ENCODE data around the gene JAGN1. TPM values are rescaled to one million over a fixed set of nuclear protein-coding genes. Genes with fewer than 3 reads are reported as not detected.

JAGN1 gene
- total RNA-seq, 1 donor from 2014 or later: 30.7 TPM

- DNase-seq (ENCODE audit: low spot score): no peak
These were observed 8.2 kb downstream of the JAGN1 start for GRCh38 chr3:9898467-9899241.

DNA sequence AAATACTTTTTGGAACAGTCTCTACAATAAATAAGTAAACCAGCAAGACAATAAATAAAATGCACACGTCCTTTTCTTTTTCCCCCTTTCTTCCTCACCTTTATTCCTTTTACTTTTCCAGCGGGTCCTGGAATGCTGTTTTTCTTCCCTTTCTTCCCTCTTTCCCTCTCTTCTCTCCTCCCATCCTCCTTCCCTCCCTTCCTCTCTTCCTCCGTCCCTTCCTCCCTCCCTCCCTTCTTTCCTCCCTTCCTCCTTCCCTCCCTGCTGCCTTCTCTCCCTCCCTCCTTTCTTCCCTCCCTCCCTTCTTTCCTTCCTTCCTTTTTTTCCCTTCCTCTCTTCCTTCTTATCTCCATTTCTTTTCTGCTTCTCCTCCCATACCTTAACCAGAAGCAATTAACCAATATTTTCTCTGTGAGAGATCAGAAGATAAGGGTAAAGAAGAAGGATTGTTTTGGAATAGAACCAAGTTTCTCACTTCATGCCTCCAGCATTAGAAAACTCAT lies 8.9 kb downstream of the JAGN1 start:
- no peak for DNase-seq (ENCODE audit: low spot score)

GRCh38 chr3:9900965-9901415 lies 10.6 kb downstream of the JAGN1 start:
- DNase-seq (ENCODE audit: low spot score): peak; percentile 60

- no peak for DNase-seq (ENCODE audit: low spot score)
These were observed 11.6 kb downstream of the JAGN1 start for GRCh38 chr3:9901967-9902366.

DNA sequence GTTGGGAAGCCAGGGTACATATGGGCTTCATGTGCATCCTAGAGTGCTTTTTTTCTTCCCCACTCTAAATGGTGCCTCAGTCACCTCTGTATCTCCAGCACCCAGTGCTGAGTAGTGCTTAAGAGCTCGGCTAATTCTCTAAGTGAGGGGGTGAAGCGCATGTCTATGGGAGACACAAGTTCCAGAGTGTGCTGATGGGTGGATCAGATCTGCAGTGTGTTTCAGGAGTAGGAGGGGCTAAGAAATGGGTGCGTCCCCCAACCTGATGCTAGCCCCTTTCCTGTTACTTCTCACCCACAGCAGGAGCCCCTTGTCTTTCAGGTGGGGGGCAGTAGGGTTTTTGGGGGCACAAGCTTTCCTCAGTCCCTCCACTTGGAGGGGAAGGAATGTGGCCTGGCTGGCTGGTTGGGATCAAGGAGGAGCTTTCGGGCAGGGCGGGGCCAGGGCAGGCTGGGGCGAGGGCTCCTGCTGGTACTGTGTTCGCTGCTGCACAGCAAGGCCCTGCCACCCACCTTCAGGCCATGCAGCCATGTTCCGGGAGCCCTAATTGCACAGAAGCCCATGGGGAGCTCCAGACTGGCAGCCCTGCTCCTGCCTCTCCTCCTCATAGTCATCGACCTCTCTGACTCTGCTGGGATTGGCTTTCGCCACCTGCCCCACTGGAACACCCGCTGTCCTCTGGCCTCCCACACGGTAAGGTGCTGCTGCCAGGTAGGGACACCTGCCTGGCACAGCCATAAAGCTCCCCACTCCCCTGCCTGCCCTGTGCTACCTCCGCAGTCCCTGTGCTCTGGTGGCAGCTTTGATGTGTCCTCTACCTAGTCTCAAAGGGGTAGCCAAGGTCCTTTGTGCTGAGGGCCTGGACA lies 12.2 kb downstream of the JAGN1 start, which contains the start of gene IL17RE:
TSS of gene IL17RE (plus strand) at position 477 of the 866 bp plus-strand sequence. CDS start at position 562, 85 bp downstream.
- peak; percentile 60 for DNase-seq (ENCODE audit: low spot score)

- no peak for DNase-seq (ENCODE audit: low spot score)
These were observed 12.8 kb downstream of the JAGN1 start for GRCh38 chr3:9903238-9903624.

DNA sequence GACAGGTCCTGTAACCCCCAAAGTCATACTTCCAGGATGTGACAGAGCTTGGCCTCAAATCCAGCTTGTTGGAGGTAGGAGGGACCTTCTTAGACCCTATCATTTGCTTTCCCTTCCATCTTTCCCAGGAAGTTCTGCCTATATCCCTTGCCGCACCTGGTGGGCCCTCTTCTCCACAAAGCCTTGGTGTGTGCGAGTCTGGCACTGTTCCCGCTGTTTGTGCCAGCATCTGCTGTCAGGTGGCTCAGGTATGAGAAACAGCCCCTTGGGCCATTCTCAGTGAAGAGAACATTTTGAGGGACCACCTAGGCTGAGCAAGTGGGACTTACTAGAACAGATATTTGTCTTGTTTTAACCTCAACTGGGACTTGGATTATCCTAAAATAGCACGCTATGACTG lies 13.5 kb downstream of the JAGN1 start:
- DNase-seq (ENCODE audit: low spot score): no peak

GRCh38 chr3:9906480-9906879 lies 16.1 kb downstream of the JAGN1 start:
- DNase-seq (ENCODE audit: low spot score): no peak

- no peak for DNase-seq (ENCODE audit: low spot score)
These were observed 17.9 kb downstream of the JAGN1 start for GRCh38 chr3:9908286-9908685.

DNA sequence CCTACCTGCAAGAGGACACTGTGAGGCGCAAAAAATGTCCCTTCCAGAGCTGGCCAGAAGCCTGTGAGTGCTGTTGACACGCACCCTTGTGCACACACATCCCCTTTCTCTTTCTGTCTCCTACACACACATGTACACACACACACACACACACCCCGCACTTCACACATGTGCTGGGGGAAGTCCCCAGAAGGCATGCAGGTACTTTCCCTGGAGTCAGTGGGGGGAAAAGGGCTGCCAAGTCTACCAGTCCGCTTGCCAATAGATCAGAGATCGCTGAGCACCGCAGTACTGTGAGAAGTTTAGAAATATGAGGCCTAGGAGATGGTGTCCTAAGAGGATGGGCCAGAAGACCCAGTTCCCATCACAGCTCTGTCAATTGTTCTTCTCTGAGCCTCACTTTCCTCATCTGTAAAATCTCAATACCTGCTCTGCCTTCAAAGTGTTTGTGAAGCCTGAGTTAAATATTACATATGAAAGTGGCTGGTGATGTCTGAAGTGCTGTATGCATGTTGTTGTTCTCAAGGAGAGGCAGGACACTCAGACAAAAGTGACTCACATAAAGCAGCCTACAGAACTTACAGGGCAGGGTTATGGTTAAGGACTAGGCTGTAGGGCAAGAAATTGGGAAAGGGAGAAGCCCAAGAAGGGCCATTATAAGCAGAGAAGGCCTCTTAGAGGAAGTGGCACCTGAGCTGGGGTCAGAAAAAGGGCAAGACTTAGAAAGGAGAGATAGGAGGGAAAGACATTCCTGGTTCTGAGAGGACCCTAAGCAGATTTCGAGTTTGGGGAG lies 19.0 kb downstream of the JAGN1 start:
- DNase-seq (ENCODE audit: low spot score): no peak

GRCh38 chr3:9911863-9912262 lies 21.5 kb downstream of the JAGN1 start:
- no peak for DNase-seq (ENCODE audit: low spot score)

- DNase-seq (ENCODE audit: low spot score): no peak
These were observed 22.0 kb downstream of the JAGN1 start for GRCh38 chr3:9912294-9912935.

GRCh38 chr3:9913601-9914000 lies 23.2 kb downstream of the JAGN1 start:
- DNase-seq (ENCODE audit: low spot score): no peak

- DNase-seq (ENCODE audit: low spot score): no peak
These were observed 23.6 kb downstream of the JAGN1 start for GRCh38 chr3:9914011-9914410.

GRCh38 chr3:9914559-9915253 lies 24.3 kb downstream of the JAGN1 start:
- DNase-seq (ENCODE audit: low spot score): no peak

GRCh38 chr3:9915254-9916141 lies 25.1 kb downstream of the JAGN1 start:
- DNase-seq (ENCODE audit: low spot score): no peak

- no peak for DNase-seq (ENCODE audit: low spot score)
These were observed 25.9 kb downstream of the JAGN1 start for GRCh38 chr3:9916346-9916733.

- peak; percentile 86 for DNase-seq (ENCODE audit: low spot score)
These were observed 26.6 kb downstream of the JAGN1 start, which contains the start of gene IL17RC for GRCh38 chr3:9916734-9917680. Gene IL17RC (plus strand): TSS chr3:9917098. CDS start chr3:9917316, 218 bp downstream.

Measured in mucosa of gallbladder (tissue), 1 donor.